Measurements from ENCODE around the gene CAMKV.

The CAMKV gene

DNA sequence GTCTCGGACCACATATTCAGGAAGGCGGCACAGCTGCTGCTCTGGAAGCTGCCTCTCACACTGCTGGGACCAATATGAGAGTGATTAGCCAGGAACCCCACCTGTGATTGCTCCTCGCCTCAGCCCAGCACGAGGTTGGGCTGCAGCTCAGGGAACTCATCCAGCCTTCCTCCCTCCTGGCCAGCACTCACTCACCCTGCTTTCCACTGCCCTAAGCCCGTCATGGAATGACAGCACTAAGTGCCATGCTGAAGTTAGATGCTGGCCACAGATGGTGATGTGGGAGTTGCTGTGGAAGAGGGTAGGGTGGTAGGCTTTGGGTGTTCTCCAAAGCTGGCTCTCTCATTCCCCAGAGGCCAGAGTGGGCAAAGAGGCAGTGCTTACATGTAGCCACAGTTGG is 26.6 kb upstream of the CAMKV start:
- no peak for DNase-seq

DNA sequence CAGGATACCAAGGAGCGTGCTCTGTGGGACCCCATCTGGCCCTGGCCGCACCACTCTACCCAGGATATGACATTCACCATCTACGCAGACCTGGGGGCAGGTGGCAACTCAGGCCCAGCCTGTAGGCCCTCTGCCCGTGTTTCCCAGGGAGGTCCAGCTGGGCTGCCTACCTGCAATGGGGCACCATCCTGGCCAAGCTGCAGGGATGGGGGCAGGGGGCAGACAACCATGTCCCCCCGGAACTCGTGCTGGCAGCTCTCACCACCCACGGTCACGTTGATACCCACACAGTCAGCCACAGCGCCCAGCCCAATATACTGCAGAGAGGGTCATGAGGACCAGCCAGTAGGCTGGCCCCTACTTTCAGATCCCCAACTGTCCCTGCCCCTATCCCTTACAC is 26.1 kb upstream of the CAMKV start:
- no peak for DNase-seq

DNA sequence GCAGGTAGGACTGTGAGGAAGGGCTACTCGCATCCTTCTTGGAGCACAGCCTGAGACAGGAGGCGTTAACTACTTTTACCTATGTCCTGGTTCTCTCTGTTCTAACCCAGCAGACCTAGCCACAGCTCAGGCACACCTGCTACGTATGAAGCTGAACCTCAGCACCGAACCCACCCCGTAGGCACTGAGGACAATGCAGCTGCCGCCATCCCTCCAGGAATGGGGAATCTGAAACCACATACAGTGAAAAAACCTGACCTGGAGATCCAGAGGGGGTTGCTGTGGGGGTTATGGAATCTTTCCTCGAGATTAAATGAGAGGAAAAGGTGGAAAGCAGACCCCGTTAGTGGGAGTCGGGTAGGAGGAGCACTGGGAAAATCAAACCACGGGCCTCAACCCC is 19.6 kb upstream of the CAMKV start:
- DNase-seq: no peak

DNA sequence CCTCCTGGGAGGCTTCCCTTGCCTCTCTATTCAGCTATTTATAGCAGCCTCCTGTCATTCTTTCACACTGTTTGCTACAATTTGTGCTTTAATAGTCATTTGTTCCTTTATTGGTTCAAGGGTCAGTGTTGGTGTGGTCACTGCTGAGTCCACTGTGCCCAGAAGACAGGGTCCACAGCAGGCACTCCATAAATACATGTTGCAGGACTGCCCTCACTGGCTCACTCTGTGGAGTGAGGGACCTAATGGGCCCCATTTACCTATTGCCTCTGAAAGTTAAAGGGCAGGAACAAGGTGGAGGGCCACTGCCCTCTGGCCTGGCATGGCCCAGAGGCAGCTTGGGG is 17.2 kb upstream of the CAMKV start:
- DNase-seq: no peak

DNA sequence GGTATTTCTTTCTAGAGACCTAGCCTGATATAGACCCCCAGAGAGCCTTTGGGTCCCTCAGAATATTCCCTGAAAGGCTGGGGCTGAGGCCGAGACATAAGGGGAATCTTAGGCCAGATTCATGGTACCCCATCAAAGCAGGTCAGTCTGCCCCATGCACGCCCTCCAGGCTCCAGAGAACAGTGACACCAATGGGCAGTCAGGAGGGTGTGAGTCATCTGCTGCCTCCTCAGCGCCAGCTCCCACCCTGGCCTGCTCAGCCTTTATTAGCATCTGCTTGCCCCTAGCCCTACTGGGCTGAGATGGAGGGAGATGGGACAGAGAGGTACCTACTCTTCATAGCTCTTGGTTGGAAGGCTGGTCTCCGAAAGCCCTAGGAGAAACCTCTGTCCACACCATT is 14.3 kb upstream of the CAMKV start:
- no peak for DNase-seq

DNA sequence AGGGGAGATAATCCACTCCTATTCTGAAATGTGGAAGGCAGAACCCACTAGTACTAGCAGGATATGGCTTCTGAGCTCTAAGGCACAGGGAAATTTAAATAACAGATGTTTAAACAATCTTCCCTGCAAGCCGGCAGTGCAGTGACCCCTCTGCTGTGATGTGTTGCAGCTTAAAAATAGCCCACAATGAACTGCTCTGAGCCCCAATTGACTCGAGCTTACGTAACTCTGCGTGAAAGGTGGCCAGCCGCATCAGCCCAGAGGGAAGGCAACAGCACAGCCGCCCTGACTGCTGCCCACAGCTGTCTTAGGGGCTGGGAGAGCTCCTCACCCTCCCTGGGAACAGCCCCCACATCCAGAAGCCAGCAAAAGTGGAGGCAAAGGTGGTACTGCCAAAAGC is 12.5 kb upstream of the CAMKV start:
- DNase-seq: no peak

DNA sequence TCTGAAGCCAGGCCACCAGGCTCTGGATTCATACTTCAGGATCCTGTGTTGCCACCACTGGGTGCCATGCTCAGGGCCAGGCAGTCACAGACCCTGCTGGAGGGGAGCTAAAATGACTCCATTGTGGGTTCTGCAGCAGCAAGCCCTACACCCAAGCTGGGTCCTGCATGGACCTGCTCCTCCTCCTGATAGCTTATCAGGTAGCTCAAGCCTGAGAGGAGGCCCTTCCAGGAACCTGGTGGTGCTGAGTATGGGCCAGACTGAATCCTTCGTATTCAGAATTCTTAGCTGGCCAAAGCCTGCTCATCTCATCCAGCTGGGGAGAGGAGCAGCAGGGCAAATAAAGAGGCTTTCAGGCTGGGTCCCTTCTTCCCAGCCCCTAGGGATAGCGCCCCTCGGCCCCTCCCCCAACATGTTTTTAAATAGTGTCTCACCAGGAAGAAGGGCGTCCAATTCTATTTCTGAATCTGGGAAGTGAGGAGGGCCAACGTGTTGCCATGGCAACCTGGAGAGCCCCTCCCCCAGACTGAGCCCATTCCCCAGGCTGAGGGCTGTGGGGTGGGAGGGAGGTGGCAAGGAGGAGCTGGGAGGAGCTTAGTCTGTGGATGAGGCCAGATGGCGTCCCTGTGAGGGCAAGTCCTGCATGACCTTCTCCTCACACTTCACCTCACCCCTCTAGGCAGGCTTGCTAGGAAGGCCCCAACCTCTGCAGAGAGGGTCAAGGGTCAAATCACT is 11.0 kb upstream of the CAMKV start:
- no peak for DNase-seq

DNA sequence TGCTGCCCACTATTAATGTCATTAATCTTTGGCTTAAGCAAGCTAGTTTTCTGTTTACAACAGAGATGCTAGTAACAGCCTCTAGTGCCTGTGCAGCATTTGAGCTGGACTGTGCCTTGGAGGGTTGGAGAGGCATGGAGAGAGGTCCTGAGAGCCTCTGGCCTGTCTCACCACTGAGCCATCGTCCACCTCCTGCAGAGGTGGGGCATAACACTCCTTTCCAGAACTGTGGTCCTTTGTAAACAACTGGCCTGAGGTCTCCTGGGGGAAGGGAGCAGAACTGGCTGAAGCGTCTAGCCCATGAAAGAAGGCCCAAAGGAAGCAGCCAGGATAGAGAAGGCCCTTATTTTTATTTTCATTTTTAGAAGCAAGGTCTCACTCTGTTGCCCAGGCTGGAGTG is 10.0 kb upstream of the CAMKV start:
- DNase-seq: no peak

DNA sequence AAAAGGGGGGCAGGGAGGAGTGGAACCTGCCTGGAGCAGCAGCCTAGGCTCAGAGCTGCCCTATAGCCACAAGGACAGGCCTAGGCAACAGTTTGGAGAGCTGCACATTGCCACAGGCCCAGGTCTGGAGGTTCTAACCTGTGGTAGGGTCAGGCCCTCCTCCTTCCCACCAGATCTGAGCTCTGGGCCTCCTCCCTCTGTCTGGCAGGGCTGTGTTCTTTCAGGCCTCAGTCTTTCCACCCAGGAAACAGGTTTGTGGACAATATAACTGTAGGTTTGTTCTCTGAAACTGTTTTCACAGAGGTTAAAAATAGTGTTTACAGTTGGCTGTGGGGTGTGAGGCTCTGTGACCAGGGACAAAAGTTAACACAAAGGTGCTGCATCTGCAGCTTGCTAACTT is 9.0 kb upstream of the CAMKV start:
- no peak for DNase-seq

DNA sequence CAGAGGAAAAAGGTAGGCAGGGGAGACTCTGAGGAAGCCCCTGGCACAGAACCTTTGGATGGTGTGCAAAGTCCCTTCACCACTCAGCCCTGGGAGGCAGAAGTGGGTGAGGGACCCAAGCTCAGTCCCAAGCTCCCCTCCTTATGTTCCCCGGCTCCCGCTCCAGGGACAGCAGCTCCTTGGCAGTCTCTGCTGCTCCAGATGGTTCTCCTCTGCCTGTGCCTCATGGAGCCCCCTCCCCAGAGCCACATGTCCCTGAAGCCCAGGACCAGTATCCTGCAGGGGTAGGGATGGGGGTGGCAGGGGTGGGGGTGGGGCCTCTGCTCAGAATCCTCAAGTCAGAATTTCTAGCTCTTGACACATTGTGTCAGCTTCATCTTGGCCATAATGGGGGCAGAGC is 8.0 kb upstream of the CAMKV start:
- no peak for DNase-seq

DNA sequence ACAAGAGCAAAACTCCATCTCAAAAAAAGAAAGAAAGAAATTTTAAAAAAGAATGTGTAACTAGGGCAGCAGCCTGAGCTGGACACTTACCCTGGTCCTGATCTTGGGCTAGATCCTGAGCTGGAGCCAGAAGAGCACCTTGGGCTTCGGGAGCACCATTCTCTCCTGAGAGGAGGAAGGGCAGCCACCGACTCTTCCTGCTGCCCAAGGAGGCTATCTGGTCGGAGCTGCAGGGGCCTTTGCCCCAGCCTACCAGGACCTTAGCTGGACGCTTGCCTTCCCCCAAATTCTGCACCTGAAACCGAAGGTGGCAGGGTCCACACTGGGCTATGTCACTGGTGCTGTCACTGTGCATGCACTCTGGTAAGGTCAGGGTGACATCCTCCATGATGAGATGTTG is 6.9 kb upstream of the CAMKV start:
- DNase-seq: no peak

DNA sequence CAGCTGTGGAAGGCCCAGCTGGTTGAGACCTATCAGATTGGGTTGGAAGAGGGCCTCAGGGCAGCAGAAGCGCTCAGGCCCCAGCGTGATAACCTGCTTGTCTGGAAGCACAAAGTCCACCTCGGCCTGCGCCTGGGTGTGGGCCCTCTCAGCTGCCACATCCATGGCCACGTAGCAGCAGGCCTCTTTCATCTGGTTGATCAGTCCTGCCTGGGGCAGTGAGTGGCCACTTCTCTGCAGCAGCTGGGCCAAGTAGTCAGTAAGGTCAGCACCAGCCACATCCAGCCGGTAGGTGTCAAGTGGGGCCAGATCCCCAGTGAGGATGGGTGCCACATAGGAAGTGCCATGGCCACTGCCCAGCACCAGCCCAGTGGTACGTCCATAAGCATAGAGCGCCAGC is 3.9 kb upstream of the CAMKV start:
- DNase-seq: no peak

DNA sequence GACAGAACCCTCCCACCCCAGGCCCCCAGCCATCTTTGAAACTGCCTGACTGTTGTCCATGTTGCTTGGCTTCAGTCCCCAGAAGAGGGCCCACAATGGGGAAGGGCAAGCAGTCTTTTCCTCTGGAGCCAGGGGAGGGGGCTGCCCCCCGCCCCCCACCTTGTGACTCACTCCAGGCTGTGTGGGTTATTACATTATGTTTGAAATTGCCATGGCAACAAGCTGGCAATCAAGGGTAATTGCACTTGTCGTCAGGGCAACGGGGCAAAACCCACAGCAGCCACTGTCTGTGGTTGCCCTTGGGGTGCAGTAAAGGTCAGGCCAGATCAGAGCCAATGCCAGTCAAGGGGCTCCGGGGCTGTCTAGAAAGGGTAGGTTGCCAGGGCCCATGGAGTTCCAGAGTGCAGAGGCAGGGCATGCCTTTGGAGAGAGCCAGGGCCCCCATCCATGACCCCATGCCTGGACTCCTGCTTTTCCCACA is 3.1 kb upstream of the CAMKV start:
- DNase-seq: no peak

DNA sequence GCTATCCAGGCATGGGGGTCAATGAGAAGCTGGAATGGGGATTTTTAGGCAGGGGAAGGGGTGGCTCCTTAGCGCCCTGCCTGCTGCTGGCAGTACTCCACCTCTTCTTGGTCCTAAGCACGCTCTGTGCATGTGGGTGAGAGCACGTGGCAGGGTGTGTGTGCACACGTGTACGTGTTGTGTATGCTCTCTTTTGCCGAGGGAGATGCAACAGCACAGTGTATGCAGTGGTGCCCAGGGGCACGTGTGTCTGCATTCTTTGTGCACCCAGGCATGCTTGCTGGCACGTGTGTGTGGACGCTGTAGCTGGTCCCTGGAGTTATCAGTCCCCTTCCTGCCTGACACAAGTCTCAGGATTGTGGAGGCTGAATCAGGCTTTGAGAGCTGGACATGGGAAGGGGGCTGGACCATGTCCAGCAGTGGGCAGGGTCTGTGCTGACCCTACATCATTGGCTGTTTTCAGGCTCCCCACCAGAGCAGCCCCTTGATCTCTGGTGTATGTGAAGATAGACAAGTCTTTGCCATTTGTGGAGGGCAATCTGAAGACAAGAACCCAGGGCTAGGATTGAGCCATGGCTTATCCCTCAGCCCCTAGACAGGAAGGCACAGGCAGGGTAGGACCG is 1.9 kb upstream of the CAMKV start:
- no peak for DNase-seq

DNA sequence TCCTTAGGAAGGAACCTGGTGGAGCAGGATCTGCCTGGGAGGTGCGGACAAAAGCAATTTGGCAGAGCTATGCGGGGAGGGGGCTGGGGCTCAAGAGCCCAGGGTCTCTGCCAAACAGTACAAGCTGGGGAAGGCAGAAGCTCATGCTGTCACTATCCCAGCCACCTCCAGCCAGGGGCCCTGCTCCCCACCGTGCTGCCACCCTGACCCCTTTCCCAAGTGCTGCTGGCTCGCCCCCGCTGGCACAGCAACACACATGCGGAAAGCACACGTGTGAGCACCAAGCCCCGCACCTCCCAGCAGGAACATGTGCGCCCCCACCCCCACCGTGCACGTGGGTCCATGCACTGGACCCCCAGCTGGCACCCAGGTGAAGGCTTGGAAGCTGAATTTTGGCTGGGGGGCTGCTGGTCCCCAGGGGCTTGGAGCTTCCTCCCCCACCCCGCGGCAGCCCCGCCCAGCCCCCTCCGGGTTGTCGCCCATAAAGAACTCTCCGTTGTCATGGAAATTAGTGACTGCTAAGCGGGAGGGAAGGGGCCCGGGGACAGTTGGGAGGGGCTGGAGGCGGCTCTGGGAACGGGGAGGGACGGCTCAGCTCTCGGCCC is 742 bp downstream of the CAMKV start:
- no peak for DNase-seq

DNA sequence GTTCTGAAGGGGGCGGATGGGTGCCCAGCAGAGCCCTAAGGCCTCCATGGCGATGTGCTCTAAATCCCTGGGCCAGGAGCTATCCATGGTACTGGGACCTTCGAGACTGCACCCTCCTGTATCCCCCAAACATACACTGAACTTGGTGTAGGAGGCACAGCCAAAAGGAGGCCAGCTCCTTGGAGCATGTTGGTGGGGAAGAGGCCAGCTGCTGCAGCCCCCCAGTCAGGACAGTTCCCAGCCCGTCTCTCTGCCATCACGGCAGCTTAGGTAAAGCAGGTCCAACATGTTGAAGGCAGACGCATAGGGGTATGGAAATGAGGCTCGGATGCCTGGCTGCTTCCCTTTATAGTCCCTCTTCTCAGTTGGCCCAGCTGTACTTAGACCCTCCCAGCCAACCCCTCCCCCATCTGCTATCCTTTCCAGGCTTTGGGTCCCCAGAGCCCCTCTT is 1.8 kb downstream of the CAMKV start:
- DNase-seq: peak; percentile 46

DNA sequence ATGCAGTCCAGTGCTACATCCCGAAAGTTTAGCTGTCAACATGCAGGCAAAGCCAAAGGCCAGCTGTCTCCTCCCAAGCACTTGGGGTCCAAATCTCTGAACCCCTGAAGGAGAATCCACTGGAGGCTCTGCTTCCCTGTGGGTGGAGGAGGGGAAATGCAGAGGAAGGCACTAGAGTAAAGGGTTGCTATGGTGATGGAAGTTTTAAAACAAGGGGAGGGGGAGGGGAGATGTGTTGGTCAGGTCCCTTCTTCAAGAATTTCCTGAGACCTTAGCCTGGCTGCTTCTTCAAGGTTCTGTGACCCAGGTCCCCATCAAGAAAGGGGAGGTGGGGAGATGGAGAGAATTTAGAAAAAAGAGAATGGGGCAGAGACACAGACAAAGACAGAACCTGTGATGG is 2.3 kb downstream of the CAMKV start:
- no peak for DNase-seq

DNA sequence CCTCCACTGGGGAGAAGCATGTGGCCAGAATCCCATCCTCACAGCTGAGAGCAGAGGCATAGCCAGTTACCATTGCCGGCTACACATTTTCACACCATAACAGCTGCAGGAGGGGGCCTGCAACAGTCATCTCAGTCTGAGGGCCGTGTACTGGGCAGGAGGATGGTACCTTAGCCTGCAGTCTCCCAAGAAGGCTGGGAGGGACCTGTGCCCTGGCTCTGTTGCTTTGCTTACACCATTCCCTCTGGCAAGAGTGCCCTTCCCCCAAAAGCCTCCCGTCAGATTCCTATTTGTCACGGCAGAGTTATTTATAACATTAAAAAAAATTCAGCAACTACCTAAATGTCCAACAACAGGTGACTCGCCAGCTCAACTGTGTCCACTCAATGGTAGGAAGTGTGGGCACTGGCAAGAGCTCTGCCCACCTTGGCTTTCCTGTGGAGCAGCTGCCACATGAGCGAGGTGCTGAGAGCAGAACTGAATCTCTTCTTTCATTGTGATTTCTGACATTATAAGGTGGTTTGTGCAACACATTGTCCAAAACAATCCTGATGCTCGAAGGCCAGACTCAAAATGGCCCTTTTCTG is 4.4 kb downstream of the CAMKV start:
- no peak for DNase-seq

DNA sequence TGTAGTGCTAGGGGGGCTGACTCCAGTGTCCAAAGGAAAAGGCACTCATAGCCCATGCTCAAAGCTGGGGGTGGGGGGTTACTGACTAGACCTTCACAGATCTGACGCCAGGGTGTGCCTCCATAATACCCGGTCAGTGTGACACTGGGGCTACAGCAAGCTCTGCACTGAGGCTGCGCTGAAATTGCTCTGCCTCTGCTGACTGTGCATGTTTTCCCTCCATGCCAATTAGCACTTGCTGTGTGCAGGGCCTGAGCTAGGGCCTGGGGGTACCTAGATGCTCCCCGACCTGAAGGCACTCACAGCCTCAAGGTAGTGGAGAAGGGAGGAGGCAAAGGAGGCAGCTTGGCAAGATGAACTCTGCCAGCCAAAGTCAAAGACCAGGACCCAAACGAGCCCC is 5.2 kb downstream of the CAMKV start:
- no peak for DNase-seq

DNA sequence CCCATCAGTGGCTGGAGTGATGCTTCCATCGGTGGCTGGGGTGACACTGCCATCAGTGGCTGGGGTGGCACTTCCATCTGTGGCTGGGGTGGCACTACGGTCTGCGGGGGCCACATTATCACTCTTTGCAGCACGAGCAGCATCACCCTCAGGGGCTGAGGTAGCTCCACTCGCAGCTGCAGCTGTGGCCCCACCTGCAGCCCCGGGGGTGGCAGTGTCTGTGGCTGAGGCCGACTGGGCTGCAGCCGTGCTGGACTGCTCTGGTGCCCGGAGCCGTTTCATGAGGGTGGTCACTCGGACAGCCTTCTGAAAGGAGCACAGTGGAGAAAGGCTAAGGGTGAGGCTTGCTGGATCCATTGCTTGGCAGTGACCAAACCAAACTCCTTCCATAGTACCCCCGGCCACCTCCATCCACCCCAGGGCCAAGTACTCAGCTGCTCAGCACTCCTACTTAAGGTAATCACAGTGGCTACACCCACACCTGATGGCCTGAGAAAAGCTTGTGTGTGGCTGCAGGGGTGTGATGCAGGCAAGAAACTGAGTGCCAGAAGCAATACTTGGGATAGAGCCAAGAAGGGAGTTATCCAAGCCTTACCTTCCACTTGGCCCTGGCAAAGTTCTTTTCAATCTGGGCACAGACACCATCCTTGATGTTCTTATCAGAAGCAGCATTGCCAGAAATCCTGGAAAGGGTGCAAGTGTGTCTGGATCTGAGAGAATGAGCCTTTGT is 10.0 kb downstream of the CAMKV start:
- no peak for DNase-seq

DNA sequence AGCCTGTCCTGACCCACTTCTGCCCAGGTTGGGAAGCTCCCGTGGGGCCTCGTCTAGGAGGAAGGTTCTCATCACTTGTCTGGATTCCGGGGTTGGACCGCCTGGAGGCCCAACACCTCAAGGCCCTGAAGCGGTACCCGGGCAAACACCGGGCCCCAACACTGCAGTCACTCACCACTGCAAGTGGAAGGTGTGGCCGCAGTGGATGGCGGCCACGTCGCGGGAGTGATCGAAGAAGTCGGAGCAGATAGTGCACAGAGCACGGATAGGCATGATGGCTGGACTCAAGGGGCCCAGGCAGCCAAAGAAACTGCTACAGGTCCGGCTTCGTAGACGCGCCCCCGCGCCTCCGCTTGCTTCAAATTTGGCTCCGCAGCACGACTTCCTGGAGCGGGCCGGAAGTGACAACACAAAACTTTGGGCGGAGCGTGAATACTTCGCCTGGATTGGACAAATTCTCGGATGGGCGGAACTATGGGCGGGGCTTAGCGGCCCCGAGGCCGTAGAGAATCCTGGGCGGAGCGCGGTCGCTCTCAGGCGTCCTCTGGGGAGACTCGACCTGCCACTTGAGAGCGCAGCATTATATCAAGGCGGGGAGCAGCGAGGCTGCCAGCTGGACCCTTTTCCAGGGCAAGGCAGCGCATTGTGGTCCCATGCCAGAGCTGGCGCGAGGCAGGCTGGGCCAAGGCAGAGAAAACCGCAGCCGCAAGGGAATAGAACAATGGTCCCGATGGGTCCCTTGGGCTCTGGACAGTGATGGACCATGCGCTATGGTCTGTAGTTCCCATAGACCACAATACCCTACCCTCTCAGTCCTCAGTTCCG is 13.3 kb downstream of the CAMKV start, which contains the start of gene TRAIP:
Gene TRAIP, minus strand, starts transcription at position 384 of the 825 bp plus-strand sequence. Its CDS starts 111 bp downstream, at position 273.
- DNase-seq: peak; percentile 85

DNA sequence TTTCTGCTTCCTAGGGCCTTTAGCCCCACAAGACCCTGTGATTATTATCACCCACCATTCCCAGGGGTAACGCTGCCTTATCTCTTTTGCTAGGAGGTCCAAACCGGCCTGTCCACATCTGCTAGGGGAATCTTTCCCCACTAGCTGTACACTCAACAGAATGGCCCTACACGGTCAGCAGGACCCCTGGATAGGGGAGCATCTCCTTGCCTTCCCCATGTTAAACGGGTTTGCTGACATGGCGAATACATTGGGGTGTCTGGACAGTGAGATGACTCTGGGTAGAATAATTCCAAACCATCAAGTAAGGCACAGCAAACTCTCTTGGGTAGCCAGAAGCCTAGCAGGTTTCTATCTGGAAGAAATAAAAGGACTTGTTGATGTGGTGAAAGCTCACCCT is 14.0 kb downstream of the CAMKV start:
- no peak for DNase-seq
